Brain microvascular endothelial cell (primary cell): ENCODE measurements around the gene OSBPL10.

ENCODE experiments used
- DNase-seq: peaks from one replicate; pipeline ENCODE4 v3.0.0-alpha.2; 2020
- H3K27ac ChIP-seq: fragments of 250-450 bp; sonication (Bioruptor Pico); 2 replicates; pipeline ENCODE4 v1.5.1; 2020; ENCODE audit warnings: mild to moderate bottlenecking, moderate library complexity
- H3K27me3 ChIP-seq: fragments of 250-450 bp; sonication (Bioruptor Pico); replicated peaks from 2 replicates; pipeline ENCODE4 v1.5.1; 2020; ENCODE audit warnings: mild to moderate bottlenecking
- H3K36me3 ChIP-seq: fragments of 250-450 bp; sonication (Bioruptor Pico); replicated peaks from 2 replicates; pipeline ENCODE4 v1.5.1; 2020; ENCODE audit warnings: mild to moderate bottlenecking
- H3K4me3 ChIP-seq: 2 replicates; pipeline ENCODE4 v1.5.1; 2011; ENCODE audit warnings: low read depth, mild to moderate bottlenecking, control low read depth, low read length, moderate library complexity
- CTCF ChIP-seq: IDR thresholded peaks from 2 replicates; pipeline ENCODE4 v1.5.1; 2011; ENCODE audit warnings: low read depth, mild to moderate bottlenecking, moderate library complexity, low read length, control low read depth, inconsistent platforms; ENCODE audit errors: missing control alignments
- in situ Hi-C: cut with HindIII; loops from 2 replicates; pipeline ENCODE4 v1.10.0; 2017; ENCODE audit warnings: low sequenced_read_pairs, low pct_ligation_motif_present

OSBPL10 gene

GRCh38 chr3:31804251-31805051, 176.6 kb downstream of the OSBPL10 start:
- in situ Hi-C loops, result no loop called here
- TF ChIP-seq CTCF, result no peak
- no peak for DNase-seq

GRCh38 chr3:31802981-31803740, 177.9 kb downstream of the OSBPL10 start:
- in situ Hi-C loops, result no loop called here
- no peak for TF ChIP-seq CTCF
- DNase-seq, result no peak
- Histone ChIP-seq H3K27ac (no peak overlapping the region), H3K36me3 (no peaks in the 10 kb centered on the region), H3K4me3 (no peak overlapping the region), H3K27me3 (no peaks in the 10 kb centered on the region)

More at GRCh38 chr3:31804251-31805051, 176.6 kb downstream of the OSBPL10 start:
- Histone ChIP-seq H3K36me3 (no peaks in the 10 kb centered on the region), H3K27ac (no peak overlapping the region), H3K4me3 (no peak overlapping the region), H3K27me3 (no peaks in the 10 kb centered on the region)

GRCh38 chr3:31800436-31800835, 180.6 kb downstream of the OSBPL10 start:
- in situ Hi-C loops, result no loop called here
- H3K27me3 ChIP-seq, result no peaks in the 10 kb centered on the region
- no peak for DNase-seq
- no peaks in the 10 kb centered on the region for H3K36me3 ChIP-seq
- no peak overlapping the region for H3K4me3 ChIP-seq
- H3K27ac ChIP-seq, result no peak overlapping the region
- no peak for TF ChIP-seq CTCF

GRCh38 chr3:31798840-31799239, 182.2 kb downstream of the OSBPL10 start:
- DNase-seq, result no peak
- TF ChIP-seq CTCF, result no peak
- Histone ChIP-seq H3K27me3 (no peaks in the 10 kb centered on the region), H3K4me3 (no peak overlapping the region), H3K36me3 (no peaks in the 10 kb centered on the region), H3K27ac (no peak overlapping the region)
- in situ Hi-C loops, result no loop called here

GRCh38 chr3:31793821-31794220, 187.2 kb downstream of the OSBPL10 start:
- DNase-seq, result no peak
- no peak for TF ChIP-seq CTCF
- Histone ChIP-seq H3K4me3 (no peak overlapping the region), H3K27me3 (no peaks in the 10 kb centered on the region), H3K27ac (no peak overlapping the region), H3K36me3 (no peaks in the 10 kb centered on the region)
- in situ Hi-C loops, result no loop called here

GRCh38 chr3:31791090-31791430, 190.0 kb downstream of the OSBPL10 start:
- H3K36me3 ChIP-seq, result no peaks in the 10 kb centered on the region
- H3K27ac ChIP-seq, result no peak overlapping the region
- no peak for TF ChIP-seq CTCF
- no peaks in the 10 kb centered on the region for H3K27me3 ChIP-seq
- no peak overlapping the region for H3K4me3 ChIP-seq
- DNase-seq, result no peak
- in situ Hi-C loops, result no loop called here
